ENCODE data around the gene MCM10.
"Not testable (repeated sequence)": the region's sequence is repeated elsewhere in the genome, so short reads cannot be mapped to it uniquely, and the experiment has no call there.

MCM10 gene

DNA sequence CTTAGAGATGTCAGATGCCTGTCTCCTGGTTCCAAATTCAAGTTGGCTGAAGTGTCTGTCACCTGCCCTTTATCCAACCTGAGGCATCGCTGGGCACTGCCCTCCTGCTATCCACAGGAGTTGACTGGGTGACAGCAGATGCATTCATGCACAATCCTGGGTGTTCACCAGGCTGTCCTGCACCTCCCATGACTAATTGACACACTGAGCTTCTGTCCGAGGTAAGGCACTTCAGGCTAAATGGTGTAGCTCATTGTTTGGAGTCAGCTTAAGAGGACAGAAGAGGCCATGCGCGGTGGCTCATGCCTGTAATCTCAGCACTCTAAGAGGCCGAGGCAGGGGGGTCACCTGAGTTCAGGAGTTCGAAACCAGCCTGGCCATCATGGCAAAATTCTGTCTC lies 70.5 kb downstream of the MCM10 start:
- H3K4me3 ChIP-seq (ENCODE audit: low read depth, low read length): no peak overlapping the region
- TF ChIP-seq, protein P1, sequence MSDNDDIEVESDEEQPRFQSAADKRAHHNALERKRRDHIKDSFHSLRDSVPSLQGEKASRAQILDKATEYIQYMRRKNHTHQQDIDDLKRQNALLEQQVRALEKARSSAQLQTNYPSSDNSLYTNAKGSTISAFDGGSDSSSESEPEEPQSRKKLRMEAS (IDR thresholded peaks at IDR 0.05; ENCODE audit: low read depth, low read length): no peak
- TF ChIP-seq MYC (IDR thresholded peaks at IDR 0.05; ENCODE audit: low read depth, low read length) (no peak), CTCF (IDR thresholded peaks at IDR 0.05; ENCODE audit: low read depth, low read length) (no peak), POLR2A (IDR thresholded peaks at IDR 0.05; ENCODE audit: extremely low read depth, insufficient read length) (no peak)
- DNase-seq (ENCODE audit: low read depth): no peak

- DNase-seq (ENCODE audit: low read depth): no peak
- TF ChIP-seq, protein P1 (IDR thresholded peaks at IDR 0.05; ENCODE audit: low read depth, low read length): no peak
- no peak for TF ChIP-seq POLR2A (IDR thresholded peaks at IDR 0.05; ENCODE audit: extremely low read depth, insufficient read length)
- no peak for TF ChIP-seq CTCF (IDR thresholded peaks at IDR 0.05; ENCODE audit: low read depth, low read length)
- TF ChIP-seq MYC (IDR thresholded peaks at IDR 0.05; ENCODE audit: low read depth, low read length): no peak
- no peak overlapping the region for H3K4me3 ChIP-seq (ENCODE audit: low read depth, low read length)
Observed at GRCh38 chr10:13233358-13233757, 72.0 kb downstream of the MCM10 start.

- TF ChIP-seq MYC (IDR thresholded peaks at IDR 0.05; ENCODE audit: low read depth, low read length): no peak
- H3K4me3 ChIP-seq (ENCODE audit: low read depth, low read length): no peak within 1 kb of the TSS
- no peak for DNase-seq (ENCODE audit: low read depth)
Observed at GRCh38 chr10:13234172-13234571, 72.8 kb downstream of the MCM10 start, which contains the start of gene UCMA. Gene UCMA (minus strand): TSS chr10:13234374. CDS start chr10:13234258, 116 bp downstream.

GRCh38 chr10:13234736-13235135 lies 73.4 kb downstream of the MCM10 start:
- not testable (repeated sequence) for DNase-seq (ENCODE audit: low read depth); H3K4me3 ChIP-seq (ENCODE audit: low read depth, low read length)

GRCh38 chr10:13236638-13237037 lies 75.3 kb downstream of the MCM10 start:
- H3K4me3 ChIP-seq (ENCODE audit: low read depth, low read length): no peak overlapping the region
- no peak for DNase-seq (ENCODE audit: low read depth)
- TF ChIP-seq MYC (IDR thresholded peaks at IDR 0.05; ENCODE audit: low read depth, low read length): no peak
- no peak for TF ChIP-seq CTCF (IDR thresholded peaks at IDR 0.05; ENCODE audit: low read depth, low read length)
- TF ChIP-seq POLR2A (IDR thresholded peaks at IDR 0.05; ENCODE audit: extremely low read depth, insufficient read length): no peak
- TF ChIP-seq, protein P1 (IDR thresholded peaks at IDR 0.05; ENCODE audit: low read depth, low read length): no peak

DNA sequence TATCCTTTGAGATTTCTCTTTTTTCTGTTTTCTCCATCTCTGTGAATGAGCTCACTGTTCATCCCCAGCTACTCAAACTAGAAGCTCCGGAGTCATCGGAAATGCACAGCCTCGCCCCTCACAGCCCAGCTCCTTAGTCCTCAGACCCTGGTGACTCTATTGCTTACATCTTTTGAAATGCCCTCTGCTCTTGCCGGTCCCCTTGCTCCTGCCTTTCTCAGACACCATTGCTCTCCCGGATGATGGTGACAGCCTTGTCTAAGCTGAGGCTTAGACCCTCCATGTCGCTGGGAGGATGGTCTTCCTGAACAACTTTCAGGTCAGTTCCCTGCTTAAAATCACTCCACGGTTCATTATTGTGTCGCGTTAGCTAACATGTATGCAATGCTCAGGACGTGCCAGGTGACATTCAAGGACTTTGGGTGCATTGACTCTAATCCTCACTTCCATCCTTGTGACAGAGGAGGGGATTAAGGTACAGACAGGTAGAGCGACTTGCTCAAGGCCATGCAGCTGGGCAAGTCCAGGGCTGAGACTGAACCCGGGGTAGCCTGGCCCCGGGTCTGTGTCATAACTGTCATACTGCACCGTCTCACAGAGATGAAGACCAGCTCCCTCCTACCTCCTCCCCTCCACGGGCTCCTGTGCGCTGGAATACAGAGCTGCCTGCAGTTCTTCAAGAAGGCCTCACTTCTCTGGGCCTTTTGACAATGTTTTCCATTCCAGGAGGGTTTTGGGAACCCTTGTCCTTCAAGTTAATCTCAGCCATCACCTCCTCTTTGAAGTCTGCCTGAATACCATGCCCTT lies 77.1 kb downstream of the MCM10 start:
- no peak for DNase-seq (ENCODE audit: low read depth)
- no peak overlapping the region for H3K4me3 ChIP-seq (ENCODE audit: low read depth, low read length)
- TF ChIP-seq, protein P1 (IDR thresholded peaks at IDR 0.05; ENCODE audit: low read depth, low read length): no peak
- TF ChIP-seq MYC (IDR thresholded peaks at IDR 0.05; ENCODE audit: low read depth, low read length): no peak
- no peak for TF ChIP-seq POLR2A (IDR thresholded peaks at IDR 0.05; ENCODE audit: extremely low read depth, insufficient read length)
- no peak for TF ChIP-seq CTCF (IDR thresholded peaks at IDR 0.05; ENCODE audit: low read depth, low read length)

- no peak for DNase-seq (ENCODE audit: low read depth)
- H3K4me3 ChIP-seq (ENCODE audit: low read depth, low read length): no peak overlapping the region
- TF ChIP-seq MYC (IDR thresholded peaks at IDR 0.05; ENCODE audit: low read depth, low read length) (no peak), CTCF (IDR thresholded peaks at IDR 0.05; ENCODE audit: low read depth, low read length) (no peak), POLR2A (IDR thresholded peaks at IDR 0.05; ENCODE audit: extremely low read depth, insufficient read length) (no peak)
- TF ChIP-seq, protein P1 (IDR thresholded peaks at IDR 0.05; ENCODE audit: low read depth, low read length): no peak
Observed at GRCh38 chr10:13239923-13240322, 78.6 kb downstream of the MCM10 start.

Data from NB4 (cell line).